GM12872 (cell line): ENCODE measurements around the gene ZMYND8.

Experiments
- TF ChIP-seq, protein P1 (sequence below): IDR thresholded peaks from 3 replicates; pipeline ENCODE4 v1.5.1; 2011; ENCODE audit warnings: low read depth, mild to moderate bottlenecking, low read length, moderate library complexity; ENCODE audit not compliant: insufficient read depth

ZMYND8 gene

DNA sequence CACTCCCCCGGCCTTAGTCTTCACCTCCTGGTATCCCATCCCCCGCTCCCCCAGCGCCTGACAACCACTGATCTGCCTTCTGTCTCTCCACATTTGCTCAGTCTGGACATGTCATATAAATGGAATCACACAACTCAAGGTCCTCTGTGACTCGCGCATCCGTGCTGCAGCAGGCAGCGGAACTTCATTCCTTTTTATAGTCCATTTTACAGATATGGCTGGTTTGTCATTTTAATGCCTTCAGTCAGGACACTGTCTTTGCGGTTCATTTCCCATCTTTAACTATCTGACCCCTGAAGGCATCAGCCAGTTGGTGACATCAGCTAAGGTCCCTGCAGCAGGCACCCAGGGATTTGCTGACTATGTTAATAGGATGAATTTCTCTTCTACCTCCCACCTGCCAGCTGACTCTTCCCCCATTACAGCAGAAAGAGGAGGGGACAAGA lies 125.7 kb downstream of the ZMYND8 start:
- TF ChIP-seq, protein P1, sequence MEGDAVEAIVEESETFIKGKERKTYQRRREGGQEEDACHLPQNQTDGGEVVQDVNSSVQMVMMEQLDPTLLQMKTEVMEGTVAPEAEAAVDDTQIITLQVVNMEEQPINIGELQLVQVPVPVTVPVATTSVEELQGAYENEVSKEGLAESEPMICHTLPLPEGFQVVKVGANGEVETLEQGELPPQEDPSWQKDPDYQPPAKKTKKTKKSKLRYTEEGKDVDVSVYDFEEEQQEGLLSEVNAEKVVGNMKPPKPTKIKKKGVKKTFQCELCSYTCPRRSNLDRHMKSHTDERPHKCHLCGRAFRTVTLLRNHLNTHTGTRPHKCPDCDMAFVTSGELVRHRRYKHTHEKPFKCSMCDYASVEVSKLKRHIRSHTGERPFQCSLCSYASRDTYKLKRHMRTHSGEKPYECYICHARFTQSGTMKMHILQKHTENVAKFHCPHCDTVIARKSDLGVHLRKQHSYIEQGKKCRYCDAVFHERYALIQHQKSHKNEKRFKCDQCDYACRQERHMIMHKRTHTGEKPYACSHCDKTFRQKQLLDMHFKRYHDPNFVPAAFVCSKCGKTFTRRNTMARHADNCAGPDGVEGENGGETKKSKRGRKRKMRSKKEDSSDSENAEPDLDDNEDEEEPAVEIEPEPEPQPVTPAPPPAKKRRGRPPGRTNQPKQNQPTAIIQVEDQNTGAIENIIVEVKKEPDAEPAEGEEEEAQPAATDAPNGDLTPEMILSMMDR, result no peak

DNA sequence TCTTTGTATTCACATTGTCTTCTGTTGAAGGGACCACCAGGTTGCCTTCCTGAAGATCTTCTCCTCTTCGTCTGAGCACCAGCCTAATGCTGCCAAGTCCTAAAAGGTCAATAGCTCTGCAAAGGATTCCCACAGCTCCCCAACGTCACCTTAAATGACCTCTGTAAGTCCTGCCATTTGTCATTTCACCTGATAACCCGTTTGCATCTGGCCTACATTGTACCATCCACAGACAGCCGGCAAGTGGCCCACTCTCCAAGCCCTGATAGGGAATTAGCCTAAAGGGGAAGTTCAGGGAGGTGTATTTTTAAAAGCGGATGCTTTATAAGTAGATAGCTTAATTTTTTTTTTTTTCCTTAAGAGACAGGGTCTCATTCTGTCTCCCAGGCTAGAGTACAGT lies 127.8 kb downstream of the ZMYND8 start:
- TF ChIP-seq, protein P1, result no peak

DNA sequence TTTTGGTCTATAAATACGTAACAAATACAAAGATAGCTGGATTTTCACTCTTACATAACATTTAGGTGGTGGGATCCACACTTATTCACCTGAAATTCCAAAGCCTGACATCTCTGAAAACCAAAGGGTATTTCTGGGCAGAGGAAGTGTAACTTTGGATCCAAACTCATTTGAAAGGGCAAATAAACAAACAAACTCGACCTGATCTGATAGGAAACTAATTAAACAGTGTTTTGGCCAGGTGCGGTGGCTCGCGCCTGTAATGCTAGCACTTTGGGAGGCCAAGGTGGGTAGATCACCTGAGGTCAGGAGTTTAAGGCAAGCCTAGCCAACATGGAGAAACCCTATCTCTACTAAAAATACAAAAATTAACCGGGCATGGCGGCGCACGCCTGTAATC lies 128.9 kb downstream of the ZMYND8 start:
- TF ChIP-seq, protein P1, result no peak

DNA sequence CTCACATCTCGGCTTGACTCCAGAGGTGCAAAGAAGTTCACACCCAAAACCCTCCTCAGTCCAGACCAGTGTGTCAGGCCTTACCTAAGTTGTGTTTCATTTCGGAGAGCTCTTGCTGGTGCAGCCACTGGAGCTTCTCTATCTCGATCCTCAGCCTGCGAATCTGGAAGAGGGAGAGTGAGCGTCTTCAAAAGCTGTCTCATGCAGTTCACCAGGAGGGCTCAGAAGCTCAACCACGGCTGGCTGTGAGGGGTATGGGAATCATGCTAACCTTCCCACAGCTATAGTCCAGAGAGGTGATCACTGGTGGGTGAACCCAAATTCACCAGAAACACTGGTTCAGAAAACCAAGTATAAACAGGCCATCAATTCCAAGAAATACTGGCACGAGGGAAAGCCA lies 129.4 kb downstream of the ZMYND8 start:
- TF ChIP-seq, protein P1, result no peak

DNA sequence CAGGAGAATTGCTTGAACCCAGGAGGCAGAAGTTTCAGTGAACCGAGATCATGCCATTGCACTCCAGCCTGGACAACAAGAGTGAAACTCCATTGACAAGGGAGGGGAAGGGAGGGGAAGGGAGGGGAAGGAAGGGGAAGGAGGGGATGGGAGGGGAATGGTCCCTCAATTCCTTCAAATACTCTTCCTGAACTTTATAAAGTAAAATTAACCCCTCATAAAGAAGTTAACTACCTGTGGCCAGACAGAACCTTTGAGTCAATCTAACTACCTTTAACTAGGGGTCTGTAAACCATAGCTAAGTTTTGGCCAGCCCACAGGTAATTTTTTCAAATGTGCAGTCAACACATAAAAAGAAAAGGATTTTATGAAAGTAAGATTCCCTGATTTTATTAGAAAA lies 131.0 kb downstream of the ZMYND8 start:
- TF ChIP-seq, protein P1, result no peak

DNA sequence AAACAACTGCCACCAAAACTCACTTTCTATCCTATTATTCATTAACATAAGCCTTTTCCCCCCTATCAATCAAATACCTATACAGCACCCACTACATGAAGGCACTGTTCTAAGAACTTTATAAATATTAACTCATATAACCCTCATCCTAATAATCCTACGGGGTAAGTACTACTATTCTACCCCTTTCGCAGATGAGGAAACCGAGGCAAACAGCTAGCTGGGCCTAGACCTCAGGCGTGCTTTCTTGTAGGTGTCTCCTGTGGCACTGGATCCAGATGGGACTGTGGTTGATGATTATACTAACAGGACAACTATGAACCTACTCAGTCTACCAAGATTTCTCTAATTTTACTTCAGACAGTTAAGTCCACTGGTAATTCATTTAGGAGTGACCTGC lies 131.6 kb downstream of the ZMYND8 start:
- TF ChIP-seq, protein P1, result no peak

DNA sequence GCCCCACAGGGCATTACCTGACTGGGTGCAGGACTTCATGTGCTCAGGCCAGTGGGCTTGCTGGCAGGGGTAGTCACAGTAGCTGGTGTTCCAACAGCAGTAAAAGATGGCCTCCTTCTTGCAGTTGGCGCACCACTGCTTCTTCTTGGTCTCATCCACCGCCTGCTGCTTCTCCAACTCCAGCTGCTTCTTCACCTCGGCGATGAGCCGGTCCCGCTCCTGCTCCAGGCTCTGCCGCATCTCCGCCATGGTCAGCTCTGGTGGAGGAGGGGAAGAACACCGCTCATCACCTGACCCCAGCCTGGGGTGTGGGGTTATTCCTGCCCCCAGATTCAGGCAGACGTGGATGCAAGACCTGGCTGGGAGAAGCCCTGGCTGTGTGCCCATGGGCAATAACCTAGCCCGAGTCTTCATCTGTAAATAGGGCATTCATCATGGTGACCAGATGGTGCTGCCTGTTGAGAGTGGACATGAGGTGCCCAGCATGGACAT lies 132.2 kb downstream of the ZMYND8 start:
- TF ChIP-seq, protein P1, result no peak
